A549 treated with AZD2906 at 1 μM for 4 hours (cell line): ENCODE data around the gene CUL9. TPM values are rescaled to one million over a fixed set of nuclear protein-coding genes. Genes with fewer than 3 reads are reported as not detected.

Experiments used
- total RNA-seq: library from RNA; stranded (reverse); fragments of 200-300 nt; extraction: Qiagen RNA extraction; gene quantifications from 5 replicates; pipeline ENCODE4 v1.2.3, GENCODE V29; 2022

The CUL9 gene
- 5.8 to 9.8 TPM (median 8.5 TPM) in 5 replicates for total RNA-seq

DNA sequence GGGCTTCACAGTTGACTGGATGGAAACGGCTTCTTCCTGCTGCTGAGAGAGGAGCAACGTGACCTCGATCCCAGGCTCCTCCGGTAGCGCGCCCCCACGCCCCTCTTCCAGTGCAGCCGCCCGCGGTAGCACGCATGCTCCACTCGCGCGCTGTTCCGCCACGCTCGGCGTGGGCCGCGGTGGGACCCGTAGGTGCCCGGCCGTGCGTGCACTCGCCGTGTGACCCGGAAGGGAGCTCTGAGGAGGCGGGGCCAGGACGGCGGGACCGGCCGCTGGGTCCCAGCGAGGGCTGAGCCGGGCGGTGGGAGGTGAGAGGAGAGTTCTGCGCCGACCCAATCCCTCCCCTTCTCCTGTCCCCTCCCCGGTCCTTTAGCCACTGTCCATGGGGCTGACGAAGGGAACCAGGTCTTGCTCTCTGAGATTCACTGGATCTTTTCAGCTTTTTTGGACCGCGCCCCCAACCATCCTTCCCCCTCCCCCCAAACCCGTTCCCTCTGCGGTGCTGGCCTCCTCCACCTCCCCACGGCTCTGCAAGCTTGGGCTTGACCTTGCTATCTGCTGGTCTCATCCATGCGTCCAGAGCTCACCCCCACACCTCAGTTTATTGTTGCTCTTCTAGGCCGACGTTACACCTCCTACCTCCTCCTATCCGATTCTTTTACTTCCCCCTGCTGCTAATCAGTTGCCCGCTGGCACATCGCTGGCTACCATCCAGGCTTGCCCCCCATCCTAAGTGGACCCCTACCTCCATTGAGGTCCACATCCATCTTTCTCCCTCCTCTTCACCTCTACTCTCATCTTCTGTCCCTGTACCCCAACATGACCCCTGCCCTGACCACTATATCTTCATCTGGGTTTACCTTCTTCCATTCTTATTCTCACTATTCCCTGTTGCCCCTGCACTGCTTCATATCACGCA is at the start of gene CUL9:
Gene CUL9, plus strand, starts transcription at position 255 of the 919 bp plus-strand sequence. CDS start 2,115 bp downstream, outside the sequence.

DNA sequence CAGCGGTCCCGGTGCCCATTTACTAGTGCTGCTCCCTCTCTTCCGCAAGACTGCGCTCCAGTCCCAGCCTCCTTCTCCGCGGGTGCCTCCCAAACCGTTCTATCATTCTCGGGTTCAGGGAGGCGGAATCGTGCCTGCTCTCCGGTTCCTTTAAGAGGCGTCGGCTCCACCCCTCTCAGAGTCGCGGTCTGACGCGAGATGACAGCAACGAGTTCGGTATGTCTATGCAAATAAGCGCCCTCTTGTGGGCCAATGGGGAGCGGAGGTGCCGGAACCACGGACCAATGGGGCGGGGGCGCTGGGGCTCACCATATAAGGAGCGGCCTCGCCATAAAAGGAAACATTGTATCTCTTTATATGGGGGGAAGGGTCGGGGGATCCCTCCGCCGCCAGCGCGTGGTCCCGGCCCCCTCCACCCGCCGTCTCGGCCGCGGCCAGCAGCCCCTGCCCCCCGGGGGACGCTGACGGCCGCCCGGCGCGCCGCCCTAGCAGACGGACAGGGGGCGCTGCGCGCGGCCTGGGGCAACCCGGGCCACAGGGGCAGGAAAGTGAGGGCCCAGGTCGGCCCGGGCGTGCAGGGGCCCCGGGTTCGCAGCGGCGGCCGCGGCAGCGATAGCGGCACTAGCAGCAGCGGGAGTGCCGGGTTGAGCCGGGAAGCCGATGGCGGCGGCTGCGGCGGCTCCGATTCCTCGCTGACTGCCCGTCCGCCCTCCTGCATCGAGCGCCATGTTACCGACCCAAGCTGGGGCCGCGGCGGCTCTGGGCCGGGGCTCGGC is 10.9 kb upstream of the CUL9 start, which contains the start of gene SRF:
Gene SRF, plus strand, starts transcription at position 339 of the 776 bp plus-strand sequence. Its CDS starts 388 bp downstream, at position 727.

DNA sequence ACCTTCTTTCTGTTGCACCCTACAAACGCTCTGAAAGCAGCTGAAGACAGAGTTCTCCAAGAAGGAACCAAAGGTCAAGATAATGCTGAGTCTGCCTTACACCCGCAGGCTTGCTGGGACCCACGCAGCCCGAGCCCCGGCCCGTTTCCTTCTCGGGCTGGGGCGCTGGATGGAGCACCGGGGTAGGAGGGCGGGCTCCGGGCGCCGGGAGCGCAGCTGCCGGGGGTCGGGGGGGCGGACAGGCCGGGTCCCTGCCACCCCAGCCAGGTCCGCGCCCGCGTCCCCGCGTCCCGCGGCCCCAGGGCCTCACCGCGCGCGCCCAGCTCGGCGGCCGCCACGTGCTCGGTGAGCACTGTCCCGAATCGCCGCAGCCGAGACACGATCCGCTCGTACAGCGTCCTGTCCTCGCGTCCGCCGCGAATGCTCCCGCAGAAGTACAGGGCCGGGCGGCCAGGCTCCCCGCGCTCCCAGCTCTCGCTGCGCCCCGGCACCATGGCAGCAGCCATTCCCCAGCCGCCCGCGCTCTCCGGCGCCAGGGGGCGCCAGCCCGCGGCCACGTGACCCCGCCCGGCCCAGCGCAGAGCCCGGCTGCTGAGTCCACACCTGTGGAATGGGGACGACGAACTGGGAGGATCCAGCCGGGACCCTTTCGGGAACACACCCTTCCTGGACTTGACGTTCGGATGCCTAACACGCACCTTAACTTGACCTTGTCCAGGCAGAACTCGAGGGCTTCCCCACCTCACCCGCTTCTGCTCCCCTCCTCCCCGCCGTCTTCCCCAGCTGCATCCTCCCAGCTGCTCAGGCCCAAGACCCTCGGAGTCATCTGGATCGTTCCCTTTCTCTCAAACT is 47.2 kb downstream of the CUL9 start, which contains the start of gene DNPH1:
Gene DNPH1, minus strand, starts transcription at position 531 of the 852 bp plus-strand sequence. Its CDS starts 25 bp downstream, at position 506.

DNA sequence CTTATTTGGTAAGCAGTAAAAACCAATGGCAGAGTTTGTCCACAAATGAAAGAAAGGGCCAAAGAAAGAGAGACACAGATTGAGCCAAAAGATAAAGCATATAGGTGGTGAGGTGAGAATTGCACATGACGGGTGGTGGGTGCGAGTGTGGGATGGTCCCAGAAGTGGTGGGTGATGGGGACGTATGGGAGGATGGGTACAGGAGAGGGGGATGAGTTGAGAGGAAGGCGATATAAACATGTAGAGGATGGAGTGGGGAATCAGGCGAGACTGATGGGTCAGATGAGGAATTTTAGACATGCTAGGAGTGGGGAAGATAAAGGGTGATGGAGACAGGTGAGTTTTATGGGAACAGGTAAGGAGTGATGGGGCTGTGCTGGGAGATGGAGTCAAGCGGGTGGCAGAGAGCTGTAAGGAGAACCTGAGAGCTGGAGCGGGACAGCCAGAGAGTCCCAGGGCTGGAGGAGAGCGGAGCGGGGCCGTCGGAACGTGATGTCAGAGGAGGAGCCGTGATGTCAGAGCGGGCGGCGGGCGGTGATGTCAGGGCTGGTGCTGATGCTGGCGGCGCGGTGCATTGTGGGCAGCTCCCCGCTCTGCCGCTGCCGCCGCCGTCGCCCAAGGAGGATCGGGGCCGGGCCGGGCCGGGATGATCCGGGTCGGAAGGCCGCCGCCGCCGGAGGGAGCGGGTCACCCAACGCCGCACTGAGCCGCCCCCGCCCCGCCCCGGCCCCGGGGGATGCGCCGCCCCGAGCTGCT is 61.1 kb downstream of the CUL9 start, which contains the start of gene TTBK1:
Gene TTBK1, plus strand, starts transcription at position 574 of the 756 bp plus-strand sequence. CDS start 3,180 bp downstream, outside the sequence.

Other genes starting within 250 kb of the CUL9 start
- gene GNMT, start 221.4 kb upstream of the CUL9 start, total RNA-seq = 0.06 to 0.16 TPM (median 0.10 TPM) in 4 of 5 replicates, not detected in the other
- 6.2 to 9.7 TPM (median 9.3 TPM) in 5 replicates for gene PEX6, start 203.0 kb upstream of the CUL9 start, total RNA-seq
- 25.3 to 28.9 TPM (median 27.0 TPM) in 5 replicates for gene PPP2R5D, start 197.6 kb upstream of the CUL9 start, total RNA-seq
- gene MEA1, start 168.2 kb upstream of the CUL9 start, total RNA-seq = 85.6 to 93.3 TPM (median 91.2 TPM) in 5 replicates
- 26.2 to 31.1 TPM (median 27.7 TPM) in 5 replicates for gene KLHDC3, start 167.9 kb upstream of the CUL9 start, total RNA-seq
- 64.4 to 75.1 TPM (median 68.5 TPM) in 5 replicates for gene RRP36, start 160.6 kb upstream of the CUL9 start, total RNA-seq
- 6.8 to 9.0 TPM (median 7.6 TPM) in 5 replicates for gene CUL7, start 128.3 kb upstream of the CUL9 start, total RNA-seq
- 56.1 to 62.9 TPM (median 57.9 TPM) in 5 replicates for gene MRPL2, start 122.8 kb upstream of the CUL9 start, total RNA-seq
- 6.7 to 8.1 TPM (median 7.3 TPM) in 5 replicates for gene KLC4, start 122.6 kb upstream of the CUL9 start, total RNA-seq
- 3.7 to 5.2 TPM (median 4.8 TPM) in 5 replicates for gene PTK7, start 105.9 kb upstream of the CUL9 start, total RNA-seq
- 12.5 to 17.2 TPM (median 16.3 TPM) in 5 replicates for gene SRF, start 10.9 kb upstream of the CUL9 start, total RNA-seq
- gene DNPH1, start 47.3 kb downstream of the CUL9 start, total RNA-seq = 77.7 to 112 TPM (median 101 TPM) in 5 replicates
- 0.03 to 0.06 TPM (median 0.03 TPM) in 5 replicates for gene TTBK1, start 61.3 kb downstream of the CUL9 start, total RNA-seq
- gene SLC22A7, start 116.1 kb downstream of the CUL9 start, total RNA-seq = not detected in 5 replicates
- 0.27 to 0.62 TPM (median 0.37 TPM) in 5 replicates for gene CRIP3, start 126.6 kb downstream of the CUL9 start, total RNA-seq
- gene ZNF318, start 187.5 kb downstream of the CUL9 start, total RNA-seq = 3.9 to 5.4 TPM (median 4.7 TPM) in 5 replicates
- 6.0 to 11.5 TPM (median 9.5 TPM) in 5 replicates for gene ABCC10, start 245.3 kb downstream of the CUL9 start, total RNA-seq